Prostate gland (tissue), 1 donor: ENCODE results near the gene OR1S2.

Experiments
- POLR2A ChIP-seq: fragments of 450-650 bp; IDR thresholded peaks from one replicate; pipeline ENCODE4 v1.6.1; 2016; ENCODE audit warnings: antibody characterized with exemption, mild to moderate bottlenecking
- POLR2AphosphoS5 ChIP-seq: sonication (generic); formaldehyde crosslinking; IDR thresholded peaks from one replicate; pipeline ENCODE4 v1.6.1; 2017; ENCODE audit warnings: antibody characterized with exemption

DNA sequence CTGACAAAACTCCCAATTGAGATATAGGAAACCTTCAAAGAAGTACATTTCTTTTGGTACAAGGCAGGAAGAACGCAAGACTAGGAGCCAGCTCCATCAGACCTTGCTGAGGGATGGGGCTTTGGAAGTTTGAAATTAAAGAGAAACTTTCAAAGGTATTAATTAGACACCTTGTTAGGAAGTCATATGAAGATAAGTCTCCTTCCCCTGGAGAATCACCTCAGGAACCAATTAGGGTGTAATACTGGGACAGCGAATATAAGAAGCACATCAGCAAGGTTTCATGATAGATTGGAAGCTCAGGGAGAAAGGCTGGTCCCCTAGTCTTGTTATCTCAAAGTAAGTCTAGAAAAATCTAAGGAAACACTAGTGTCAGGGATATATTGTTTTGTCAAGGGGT lies 15.2 kb downstream of the OR1S2 start, which contains the start of gene OR9Q2:
- TF ChIP-seq POLR2A (no peak), POLR2AphosphoS5 (no peak)
